ENCODE data around the gene SPRING1.

Gene SPRING1

DNA sequence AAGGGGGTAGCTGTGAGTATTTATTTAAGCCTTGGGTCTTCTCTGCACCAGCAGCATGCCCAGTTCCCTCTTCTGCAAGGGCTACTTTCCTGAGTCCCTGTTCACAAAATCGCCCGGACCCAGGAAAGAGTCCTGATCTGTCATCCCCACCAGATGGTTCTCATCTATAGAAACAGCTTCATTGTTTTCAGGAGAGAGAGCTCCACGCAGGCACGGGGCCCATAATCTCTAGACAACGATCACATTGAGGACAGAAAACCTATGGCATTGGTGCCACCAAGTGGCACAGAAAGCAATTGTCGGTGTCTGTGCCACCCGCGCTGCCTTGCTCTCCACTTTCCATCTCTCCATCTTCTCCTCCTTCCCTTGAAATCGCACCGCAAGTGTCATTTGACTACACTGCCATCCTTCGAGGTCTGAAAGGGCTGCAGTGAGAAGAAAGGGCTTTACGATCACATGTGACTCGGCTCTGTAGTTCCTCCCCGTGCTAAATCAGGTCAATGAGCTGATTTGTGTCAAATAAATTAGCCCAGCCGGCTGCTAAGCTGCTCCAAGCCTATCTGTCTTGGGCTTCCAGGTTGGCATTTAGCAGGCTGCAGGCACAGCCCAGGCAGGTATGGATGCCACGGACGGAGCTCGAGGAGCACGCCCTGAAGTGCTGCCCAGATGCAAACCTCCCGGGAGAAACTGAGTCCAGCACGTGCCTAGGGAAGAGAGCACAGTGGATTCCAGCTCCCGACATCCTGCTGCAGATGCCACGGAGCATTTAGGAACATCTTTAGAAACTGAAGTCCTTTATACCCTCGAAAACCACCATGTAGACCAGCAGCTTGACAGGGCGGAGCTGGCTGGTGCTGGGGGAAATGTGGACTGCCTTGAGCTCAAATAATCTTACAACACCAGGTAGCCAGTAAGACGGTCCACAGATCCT, 28.8 kb downstream of the SPRING1 start:
- no peak for DNase-seq (ENCODE audit: low read depth)

DNA sequence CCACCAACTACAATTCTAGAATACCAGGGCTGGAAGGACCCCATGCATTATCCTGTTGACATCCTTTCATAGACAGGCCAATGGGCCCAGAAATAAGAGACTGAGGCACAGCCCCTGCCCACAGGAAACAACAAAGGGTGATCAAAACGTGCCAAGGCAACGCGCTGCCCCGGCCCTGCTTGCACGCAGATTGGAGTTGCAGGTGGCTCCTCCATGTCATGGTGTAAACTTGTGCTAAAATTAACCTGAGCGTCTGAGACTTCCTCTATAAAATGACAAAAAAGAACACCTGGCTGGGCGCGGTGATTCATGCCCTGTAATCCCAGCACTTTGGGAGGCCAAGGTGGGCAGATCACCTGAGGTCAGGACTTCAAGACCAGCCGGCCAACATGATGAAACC, 30.1 kb downstream of the SPRING1 start:
- no peak for DNase-seq (ENCODE audit: low read depth)

DNA sequence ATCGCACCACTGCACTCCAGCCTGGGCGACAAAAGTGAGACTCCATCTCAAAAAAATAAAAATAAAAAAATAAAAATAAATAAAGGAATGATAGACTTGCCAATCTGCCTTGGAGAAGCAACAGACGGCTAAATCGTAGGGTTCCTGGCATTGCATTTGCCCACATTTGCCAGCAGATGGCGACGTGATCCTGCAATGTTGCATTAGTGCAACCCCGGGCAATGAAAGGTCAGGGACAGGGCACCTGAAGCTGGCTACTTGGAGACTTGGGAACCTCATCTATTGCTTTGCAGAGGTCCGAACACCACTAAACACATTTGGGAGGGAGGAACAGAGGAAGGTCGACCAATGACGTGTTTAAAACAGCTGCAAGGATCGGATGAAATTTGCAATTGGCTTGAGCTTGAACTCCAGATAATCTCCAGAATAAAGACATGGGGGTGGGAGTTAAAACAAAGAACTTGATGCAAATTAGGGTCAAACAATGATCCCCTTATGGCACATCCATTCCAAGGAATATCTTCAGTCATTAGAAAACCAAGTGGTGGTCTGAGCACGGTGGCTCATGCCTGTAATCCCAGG, 34.6 kb downstream of the SPRING1 start:
- DNase-seq (ENCODE audit: low read depth): peak; percentile 35

DNA sequence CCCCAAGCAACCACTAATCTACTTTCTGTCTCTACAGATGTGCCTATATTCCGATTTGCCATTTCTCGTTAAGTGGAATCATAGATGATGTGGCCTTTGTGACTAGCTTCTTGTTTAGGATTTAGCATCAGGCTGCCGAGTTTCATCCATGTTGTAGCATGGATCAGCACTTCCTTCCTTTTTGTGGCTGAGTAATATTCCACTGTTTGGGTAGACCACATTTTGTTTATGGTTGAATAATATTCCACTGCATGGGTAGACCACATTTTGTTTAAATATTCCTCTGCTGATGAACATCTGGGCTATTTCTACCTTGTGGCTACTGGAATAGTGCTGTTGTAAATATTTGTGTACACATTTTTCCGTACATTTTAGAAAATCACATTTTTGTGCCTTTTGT, 36.4 kb downstream of the SPRING1 start:
- no peak for DNase-seq (ENCODE audit: low read depth)

DNA sequence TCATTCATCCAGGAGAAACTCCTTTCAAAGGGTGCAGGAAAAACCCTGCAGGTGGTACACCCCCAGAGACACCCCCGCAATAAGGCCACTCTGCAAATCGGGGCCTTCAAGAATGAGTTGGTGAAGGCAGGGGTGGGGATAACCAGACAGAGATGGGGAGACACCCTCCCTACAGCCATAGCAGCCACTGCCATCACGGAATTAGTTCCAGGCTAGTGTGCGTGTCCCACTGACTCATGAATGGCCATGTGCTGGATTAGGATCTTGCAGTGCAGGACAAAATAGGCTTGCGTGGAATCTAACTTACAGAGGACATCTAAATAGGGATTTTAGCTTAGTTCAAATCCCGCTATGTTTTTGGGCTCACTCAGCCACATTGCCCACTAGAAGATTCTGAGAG, 37.8 kb downstream of the SPRING1 start:
- no peak for DNase-seq (ENCODE audit: low read depth)

DNA sequence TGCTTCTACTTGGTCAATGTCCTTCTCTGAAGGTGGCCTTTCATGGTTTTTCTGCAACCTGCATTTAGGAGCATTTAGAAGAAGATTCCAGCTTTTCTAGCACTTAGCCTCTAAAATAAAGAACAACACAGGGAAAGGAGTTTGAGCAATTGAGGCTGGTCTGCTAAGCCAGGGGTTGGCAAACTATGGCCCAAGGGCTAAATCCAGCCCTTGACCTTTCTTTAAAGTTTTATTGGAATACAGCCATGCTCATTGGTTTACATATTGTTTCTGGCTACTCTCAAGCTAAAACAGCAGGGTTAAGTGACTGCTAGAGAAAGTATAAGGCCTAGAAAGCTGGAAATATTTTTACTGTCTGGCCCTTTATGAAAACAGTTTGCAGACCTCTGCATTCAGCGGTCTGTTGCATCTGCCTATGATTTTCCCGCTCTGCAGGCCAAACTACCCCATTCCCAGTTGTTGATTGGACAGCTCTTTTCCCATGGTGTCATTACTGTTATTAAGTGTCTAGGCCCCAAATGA, 39.3 kb downstream of the SPRING1 start:
- DNase-seq (ENCODE audit: low read depth): no peak

DNA sequence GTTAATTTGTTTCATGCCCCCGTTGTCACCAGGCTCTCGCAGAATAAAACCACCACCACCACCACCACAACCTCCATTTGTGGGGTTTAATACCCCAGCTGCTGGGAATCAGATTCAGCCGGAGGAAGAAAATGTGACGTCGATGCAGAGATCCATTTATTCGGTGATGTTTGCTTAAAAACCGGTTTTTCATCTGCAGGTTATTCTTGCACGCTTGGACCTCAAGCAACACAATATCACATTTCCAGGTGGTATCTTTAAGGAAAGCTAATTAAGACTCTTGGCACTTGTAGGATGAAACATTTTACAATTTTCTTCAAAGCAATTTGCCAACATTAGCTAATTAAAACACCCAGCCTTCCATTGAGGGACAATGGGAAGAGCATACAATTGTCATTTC, 39.8 kb downstream of the SPRING1 start:
- no peak for DNase-seq (ENCODE audit: low read depth)

DNA sequence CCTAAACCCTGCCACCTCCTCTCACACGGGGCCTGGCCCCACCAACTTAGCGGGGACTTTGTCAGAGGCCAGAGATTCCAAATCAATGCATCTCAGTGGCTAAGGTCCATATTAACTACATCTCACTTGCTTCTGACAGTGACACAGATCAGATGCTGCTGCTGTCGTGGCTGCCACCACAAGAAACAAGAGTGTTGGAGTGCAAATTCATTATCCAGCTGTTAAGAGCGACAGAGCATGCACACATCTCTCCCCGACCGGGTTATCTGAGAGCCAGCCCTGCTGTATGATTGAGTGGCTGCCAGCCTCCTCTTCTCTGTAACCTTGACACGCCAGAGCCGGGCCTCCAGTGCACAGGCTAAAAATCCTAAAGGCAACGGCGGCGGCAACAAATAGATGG, 40.2 kb downstream of the SPRING1 start:
- no peak for DNase-seq (ENCODE audit: low read depth)

DNA sequence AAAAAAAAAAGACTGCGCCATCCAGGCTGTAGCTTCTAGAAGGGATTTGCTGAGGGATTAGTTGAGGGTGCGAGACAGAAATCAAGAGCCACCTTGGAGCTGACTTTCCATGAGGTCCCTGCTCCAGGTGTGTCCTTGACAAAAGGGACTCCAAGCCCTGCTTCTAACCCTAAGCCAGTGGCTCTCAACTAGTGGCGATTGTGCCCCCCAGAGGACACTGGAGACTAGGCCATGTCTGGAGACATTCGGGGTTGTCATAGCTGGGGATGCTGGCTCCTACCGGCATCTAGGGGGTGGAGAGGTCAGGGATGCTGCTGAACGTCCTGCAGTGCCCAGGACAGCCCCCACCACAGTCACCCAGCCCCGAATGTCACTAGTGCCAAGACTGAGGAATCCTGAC, 40.6 kb downstream of the SPRING1 start:
- no peak for DNase-seq (ENCODE audit: low read depth)

DNA sequence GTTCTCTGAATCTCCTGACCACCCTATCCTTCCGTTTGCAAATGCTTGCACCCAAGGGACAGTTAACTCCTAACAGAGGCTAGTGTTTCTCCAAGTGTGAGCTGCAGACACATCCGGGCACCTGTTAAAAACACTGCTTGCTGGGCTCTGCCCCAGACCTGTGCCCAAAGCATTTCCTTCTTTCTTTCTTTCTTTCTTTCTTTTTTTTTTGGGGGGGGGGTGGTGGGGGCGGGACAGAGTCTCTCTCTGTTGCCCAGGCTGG, 42.5 kb downstream of the SPRING1 start:
- no peak for DNase-seq (ENCODE audit: low read depth)

DNA sequence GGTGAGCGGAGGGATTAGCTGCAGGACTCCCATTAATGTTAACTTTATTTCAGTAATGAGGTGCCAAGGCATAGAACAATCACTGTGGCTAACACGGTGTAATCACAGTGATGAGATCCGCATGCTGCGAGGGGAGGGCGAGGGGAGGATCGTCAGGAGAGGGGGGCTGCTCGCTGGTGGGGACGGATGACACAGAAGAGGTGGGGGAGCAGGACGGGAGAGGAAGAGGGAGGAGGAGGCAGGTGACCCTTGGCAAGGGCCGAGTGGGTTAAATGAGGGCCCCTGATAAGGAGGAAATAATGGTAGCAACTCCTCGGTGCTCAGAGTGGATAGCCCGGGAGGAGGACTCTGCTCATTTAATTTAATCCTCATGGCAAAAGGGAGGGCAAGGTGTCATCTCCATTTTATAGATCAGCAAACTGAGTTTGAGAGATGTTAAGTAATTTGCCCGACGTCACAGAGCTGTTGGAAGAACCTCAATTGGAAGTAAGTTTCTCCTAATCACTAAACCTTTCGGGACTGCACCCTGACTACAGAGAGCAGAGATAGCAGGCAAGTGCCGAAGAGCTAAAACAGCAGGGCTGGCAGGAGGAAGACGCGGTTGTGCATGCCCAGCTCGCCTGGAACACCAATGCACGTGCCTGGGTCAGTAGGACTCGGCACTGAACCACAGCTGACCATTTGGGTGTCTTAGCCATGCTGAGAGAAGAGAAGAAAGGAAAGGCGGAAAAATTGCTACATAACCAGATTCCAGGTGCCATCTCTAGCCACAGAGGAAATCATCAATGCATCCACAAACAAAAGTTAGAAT, 43.0 kb downstream of the SPRING1 start:
- no peak for DNase-seq (ENCODE audit: low read depth)

DNA sequence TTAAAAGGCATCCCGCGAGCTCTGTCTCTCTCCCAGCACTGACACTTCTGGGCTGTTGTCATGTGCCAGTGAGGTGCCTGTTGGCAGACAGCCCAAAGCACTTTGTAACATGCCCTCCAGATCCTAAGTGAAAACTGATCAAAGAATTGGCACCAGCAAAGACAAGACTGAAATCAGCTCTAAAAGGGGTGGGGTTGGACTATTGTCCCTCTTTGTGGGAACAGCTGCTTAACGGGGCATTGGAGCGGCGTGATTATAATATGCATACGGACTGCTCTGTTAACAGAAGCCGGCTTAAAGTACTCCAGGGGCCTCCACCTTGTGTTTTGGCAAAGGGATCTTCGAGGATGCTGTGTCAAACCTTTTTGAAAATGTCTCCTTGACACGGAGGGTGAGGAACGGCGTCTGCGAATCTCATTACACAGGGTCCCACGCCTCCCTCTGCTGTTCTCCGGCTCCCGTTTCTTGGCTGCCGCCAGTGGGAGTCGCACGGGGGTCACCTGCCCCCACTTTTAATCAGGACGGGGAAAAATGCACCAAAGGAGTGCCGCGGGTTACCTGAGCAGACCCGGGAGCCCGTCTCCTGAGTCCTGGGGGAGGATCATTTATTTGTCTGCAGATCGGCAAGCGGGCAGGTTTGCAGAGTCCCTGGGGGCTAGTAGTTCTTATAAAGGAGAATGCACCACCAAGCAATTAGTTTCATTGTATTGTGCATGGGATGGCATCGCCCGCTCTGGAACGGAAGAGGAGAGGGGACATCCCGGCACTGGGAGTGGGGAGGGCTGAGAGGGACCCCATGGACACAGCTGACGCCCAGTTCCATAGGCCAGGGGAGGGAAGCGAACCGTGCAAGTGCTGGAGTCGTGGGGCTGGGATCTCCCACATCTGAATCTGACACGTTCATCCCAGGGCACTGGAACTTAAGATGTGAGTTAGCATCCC, 44.3 kb downstream of the SPRING1 start:
- DNase-seq (ENCODE audit: low read depth): no peak

DNA sequence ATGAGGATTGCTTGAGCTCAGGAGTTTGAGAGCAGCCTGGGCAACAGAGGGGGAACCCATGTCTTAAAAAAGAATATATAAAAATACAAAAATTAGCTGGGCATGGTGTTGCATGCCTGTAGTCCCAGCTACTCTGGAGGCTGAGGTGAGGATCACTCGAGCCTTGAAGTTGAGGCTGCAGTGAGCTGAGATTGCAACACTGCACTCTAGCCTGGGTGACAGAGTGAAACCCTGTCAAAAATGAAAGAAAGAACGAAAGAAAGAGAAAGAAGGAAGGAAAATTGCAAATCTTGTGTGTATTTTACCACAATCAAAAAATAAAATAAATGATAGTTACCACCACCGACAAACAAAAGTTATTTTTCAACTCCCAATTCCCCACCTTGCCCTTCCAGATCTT, 45.3 kb downstream of the SPRING1 start:
- no peak for DNase-seq (ENCODE audit: low read depth)

DNA sequence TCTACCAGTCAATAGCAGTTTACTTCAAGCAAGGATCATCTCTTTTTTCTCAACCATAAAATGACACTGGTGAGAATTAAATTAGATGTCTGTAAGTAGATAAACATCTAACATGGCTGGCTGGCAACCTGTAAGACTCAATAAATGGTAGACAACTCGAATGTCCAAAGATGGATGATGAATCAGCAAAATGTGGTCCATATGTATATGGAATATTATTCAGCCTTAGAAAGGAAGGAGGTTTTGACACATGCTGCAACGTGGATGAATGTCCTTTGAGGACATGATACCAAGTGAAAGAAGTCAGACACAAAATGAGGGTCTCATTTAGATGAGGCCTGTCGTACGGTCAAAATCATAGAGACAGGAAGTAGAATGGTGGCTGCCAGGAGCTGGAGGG, 46.2 kb downstream of the SPRING1 start:
- DNase-seq (ENCODE audit: low read depth): no peak

DNA sequence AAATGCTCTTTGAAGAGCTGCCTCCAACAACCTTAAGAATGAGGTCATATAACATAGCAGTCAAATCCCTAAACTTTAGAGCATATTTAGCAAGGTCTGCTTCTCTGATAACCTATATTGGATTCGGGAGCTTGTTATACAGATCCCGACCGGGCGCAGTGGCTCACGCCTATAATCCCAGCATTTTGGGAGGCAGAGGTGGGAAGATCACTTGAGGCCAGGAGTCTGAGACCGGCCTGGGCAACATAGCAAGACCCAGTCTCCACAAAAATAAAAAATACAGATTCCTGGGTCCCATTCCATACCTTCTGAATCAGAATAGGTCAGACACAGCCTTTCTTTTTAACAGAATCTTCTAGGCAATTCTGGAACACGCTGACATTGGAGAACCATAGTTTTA, 46.7 kb downstream of the SPRING1 start:
- DNase-seq (ENCODE audit: low read depth): no peak

DNA sequence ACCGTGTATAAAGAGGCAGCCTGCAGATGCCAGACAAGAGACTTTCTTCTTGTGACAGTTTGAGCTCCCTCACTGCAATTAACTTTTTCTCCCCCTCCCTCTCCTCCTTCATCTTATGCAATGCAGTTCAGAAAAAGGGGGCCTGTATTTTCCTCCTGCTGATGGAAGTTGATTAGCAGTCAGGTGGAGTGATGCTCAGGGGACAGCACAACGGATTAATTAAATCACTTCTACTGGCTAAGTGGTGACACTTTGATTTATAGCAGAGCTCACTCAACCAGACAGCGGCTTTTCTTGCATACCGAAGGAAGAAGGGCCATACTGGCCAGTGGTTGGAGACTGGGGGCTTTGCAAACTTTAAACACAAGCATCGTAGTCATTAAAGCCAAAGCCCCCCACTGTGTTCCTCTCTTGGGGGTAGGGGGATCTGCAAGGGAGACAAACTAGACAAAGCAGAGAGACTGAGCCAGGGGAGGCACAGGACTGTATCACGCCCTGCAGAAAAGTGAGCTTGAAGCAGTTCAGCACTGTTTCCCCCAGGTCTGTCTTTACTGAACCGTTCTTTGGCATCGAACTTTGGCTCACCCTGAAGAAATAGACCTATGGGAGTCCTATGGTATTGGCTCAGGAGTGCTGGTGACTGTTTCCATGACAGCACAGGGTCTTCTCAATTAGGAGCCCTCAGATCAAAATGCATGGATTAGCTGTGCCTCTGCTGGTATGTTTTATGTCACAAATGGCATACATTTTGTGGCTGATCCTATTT, 47.7 kb downstream of the SPRING1 start:
- no peak for DNase-seq (ENCODE audit: low read depth)

DNA sequence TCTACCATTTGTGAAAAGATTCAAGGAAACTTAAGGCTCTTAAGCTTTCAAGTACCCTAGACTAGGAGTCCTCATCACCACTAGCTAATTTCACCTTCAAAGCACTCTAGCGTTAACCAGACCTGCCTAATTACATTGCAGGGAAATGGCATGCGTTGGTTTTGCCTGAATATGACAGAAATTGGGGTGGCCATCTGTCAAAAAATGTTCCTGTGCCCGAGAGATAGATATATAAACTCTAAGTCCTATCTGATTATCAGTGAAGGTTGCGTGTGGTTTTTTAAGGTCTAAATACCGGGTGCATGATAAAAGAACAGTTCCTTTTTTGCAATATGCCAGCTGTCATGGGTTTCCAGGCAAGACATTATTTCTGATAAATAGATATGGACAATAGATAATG, 48.3 kb downstream of the SPRING1 start:
- no peak for DNase-seq (ENCODE audit: low read depth)

All from stimulated activated CD8-positive, alpha-beta memory T cell treated with anti-CD3 and anti-CD28 coated beads, Interleukin-7, amount 100 ng/mL, for 24 hours (primary cell).